H1 (cell line): ENCODE data around the gene GABRG3. TPM values are rescaled to one million over a fixed set of nuclear protein-coding genes. Genes with fewer than 3 reads are reported as not detected.

Source experiments
- HDAC6 ChIP-seq: IDR thresholded peaks from one replicate; pipeline ENCODE4 v1.7.1; 2012; ENCODE audit warnings: low read depth, mild to moderate bottlenecking, inconsistent platforms, low read length, moderate library complexity
- KDM1A ChIP-seq: fragments of 200-600, 300-600 bp; sonication (generic); IDR thresholded peaks from 2 replicates; pipeline ENCODE4 v1.7.1; 2016; ENCODE audit warnings: mild to moderate bottlenecking, low read length, borderline replicate concordance
- MAX ChIP-seq: IDR thresholded peaks from 2 replicates; pipeline ENCODE4 v1.6.1; 2012; ENCODE audit warnings: inconsistent platforms
- polyA plus RNA-seq, 7 experiments: library from polyadenylated mRNA; depleted of rRNA in 3 of 7; stranded (reverse) in 5 of 7; unstranded in 2 of 7; fragments of >200 nt in 5 of 7; fragments of 200-250 nt in 2 of 7; gene quantifications; 1 replicate in 5 of 7; 2 replicates in 1 of 7; 4 replicates in 1 of 7; pipeline versions ENCODE4 v1.2.1 to v1.2.3, GENCODE V29; 2011 to 2013; ENCODE audit warnings: missing spikeins in 2 of 7, mixed read lengths in 2 of 7
- total RNA-seq: library from RNA; stranded (reverse); fragmentation: NEBNext Ultra II Directional; extraction: Animal tissue kit (Norgen Biotek cat#: 25700); gene quantifications from 2 replicates; pipeline ENCODE4 v1.2.1, GENCODE V29; 2021
- TF ChIP-seq, protein P1 (sequence below): IDR thresholded peaks from 2 replicates; pipeline ENCODE4 v1.6.1; 2012; ENCODE audit warnings: low read length, inconsistent platforms

Gene GABRG3
- total and polyA plus RNA-seq, 2 of the 8 experiments (the other 6 are each of a cell fraction or from before 2014, with no cell fraction given): 0.17 to 0.80 TPM

DNA sequence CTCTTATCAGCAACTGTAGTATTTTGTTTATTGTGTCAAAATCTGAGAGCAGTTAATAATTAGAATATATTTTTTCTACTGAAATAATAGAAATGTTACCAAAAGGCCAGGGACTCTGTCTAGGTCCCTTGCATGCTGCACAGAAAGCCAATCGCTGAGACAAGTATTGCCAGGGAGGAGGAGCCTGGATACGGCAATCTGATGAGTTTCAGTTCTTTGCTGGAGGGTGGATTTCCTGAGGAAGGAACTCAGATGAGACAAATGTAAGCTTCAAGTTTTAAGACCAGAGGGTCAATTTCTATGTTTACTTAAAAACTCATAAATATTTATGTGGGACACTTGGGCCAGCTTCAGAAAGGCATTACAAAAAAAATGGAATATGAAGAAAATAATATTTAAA lies 252.2 kb downstream of the GABRG3 start (continued):
- TF ChIP-seq, protein P1, sequence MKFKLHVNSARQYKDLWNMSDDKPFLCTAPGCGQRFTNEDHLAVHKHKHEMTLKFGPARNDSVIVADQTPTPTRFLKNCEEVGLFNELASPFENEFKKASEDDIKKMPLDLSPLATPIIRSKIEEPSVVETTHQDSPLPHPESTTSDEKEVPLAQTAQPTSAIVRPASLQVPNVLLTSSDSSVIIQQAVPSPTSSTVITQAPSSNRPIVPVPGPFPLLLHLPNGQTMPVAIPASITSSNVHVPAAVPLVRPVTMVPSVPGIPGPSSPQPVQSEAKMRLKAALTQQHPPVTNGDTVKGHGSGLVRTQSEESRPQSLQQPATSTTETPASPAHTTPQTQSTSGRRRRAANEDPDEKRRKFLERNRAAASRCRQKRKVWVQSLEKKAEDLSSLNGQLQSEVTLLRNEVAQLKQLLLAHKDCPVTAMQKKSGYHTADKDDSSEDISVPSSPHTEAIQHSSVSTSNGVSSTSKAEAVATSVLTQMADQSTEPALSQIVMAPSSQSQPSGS: no peak
- no peak for TF ChIP-seq MAX
- no peak for TF ChIP-seq HDAC6
- TF ChIP-seq KDM1A: no peak
